NOMO-1 treated with DMSO at 0.1 percent for 48 hours (cell line): Measurements from ENCODE around the gene C4B.

Experiments used
- DNase-seq: peaks from one replicate; lab custom pipeline; 2025; ENCODE audit not compliant: unreplicated experiment; lab: John Stamatoyannopoulos, UW

Gene C4B

GRCh38 chr6:32081168-32081990 is 66.8 kb downstream of the C4B start:
- DNase-seq: peak; percentile 43

- DNase-seq: no peak
Observed at GRCh38 chr6:32082478-32082877, 67.9 kb downstream of the C4B start.

GRCh38 chr6:32082935-32083334 is 68.3 kb downstream of the C4B start:
- DNase-seq: no peak

- DNase-seq: no peak
Observed at GRCh38 chr6:32083812-32084768, 69.5 kb downstream of the C4B start.

GRCh38 chr6:32084780-32085179 is 70.2 kb downstream of the C4B start:
- no peak for DNase-seq
